Measurements from ENCODE around the gene CNOT9.

The CNOT9 gene

DNA sequence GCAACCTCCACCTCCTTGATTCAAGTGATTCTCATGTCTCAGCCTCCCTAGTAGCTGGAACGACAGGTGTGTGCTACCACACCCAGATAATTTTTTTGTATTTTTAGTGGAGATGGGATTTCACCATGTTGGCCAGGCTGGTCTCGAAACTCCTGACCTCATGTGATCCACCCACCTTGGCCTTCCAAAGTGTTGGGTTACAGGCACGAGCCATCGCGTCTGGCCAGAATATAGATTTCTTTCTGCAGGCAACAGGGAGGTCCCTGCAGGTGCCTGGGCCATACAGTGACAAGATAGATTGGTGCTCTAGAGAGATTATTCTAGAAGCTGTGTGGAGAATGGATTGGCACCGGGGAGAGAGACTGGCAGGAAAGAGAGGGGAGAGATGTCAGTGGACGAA lies 52.4 kb downstream of the CNOT9 start:
- TF ChIP-seq SIN3A (IDR thresholded peaks at IDR 0.05; ENCODE audit: borderline replicate concordance, insufficient read depth, low read length) = no peak
- TF ChIP-seq, protein P1, sequence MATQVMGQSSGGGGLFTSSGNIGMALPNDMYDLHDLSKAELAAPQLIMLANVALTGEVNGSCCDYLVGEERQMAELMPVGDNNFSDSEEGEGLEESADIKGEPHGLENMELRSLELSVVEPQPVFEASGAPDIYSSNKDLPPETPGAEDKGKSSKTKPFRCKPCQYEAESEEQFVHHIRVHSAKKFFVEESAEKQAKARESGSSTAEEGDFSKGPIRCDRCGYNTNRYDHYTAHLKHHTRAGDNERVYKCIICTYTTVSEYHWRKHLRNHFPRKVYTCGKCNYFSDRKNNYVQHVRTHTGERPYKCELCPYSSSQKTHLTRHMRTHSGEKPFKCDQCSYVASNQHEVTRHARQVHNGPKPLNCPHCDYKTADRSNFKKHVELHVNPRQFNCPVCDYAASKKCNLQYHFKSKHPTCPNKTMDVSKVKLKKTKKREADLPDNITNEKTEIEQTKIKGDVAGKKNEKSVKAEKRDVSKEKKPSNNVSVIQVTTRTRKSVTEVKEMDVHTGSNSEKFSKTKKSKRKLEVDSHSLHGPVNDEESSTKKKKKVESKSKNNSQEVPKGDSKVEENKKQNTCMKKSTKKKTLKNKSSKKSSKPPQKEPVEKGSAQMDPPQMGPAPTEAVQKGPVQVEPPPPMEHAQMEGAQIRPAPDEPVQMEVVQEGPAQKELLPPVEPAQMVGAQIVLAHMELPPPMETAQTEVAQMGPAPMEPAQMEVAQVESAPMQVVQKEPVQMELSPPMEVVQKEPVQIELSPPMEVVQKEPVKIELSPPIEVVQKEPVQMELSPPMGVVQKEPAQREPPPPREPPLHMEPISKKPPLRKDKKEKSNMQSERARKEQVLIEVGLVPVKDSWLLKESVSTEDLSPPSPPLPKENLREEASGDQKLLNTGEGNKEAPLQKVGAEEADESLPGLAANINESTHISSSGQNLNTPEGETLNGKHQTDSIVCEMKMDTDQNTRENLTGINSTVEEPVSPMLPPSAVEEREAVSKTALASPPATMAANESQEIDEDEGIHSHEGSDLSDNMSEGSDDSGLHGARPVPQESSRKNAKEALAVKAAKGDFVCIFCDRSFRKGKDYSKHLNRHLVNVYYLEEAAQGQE (IDR thresholded peaks at IDR 0.05; ENCODE audit: insufficient read depth in 1 of 2, low read depth in 2 of 2, low read length in 2 of 2) = no peak
- no peak for TF ChIP-seq FOXP2 (optimal IDR thresholded peaks at IDR 0.05; ENCODE audit: borderline replicate concordance, extremely low read depth, extremely low read length, insufficient read depth)
- no peak for TF ChIP-seq POLR2AphosphoS5 (IDR thresholded peaks at IDR 0.05; ENCODE audit: low read depth, low read length)
- no peak for TF ChIP-seq TAF1 (IDR thresholded peaks at IDR 0.05; ENCODE audit: borderline replicate concordance, insufficient read depth, low read length)

GRCh38 chr2:218622606-218623365 lies 54.1 kb downstream of the CNOT9 start:
- TF ChIP-seq FOXP2 (optimal IDR thresholded peaks at IDR 0.05; ENCODE audit: borderline replicate concordance, extremely low read depth, extremely low read length, insufficient read depth) = no peak
- no peak for TF ChIP-seq POLR2AphosphoS5 (IDR thresholded peaks at IDR 0.05; ENCODE audit: low read depth, low read length)
- no peak for TF ChIP-seq TAF1 (IDR thresholded peaks at IDR 0.05; ENCODE audit: borderline replicate concordance, insufficient read depth, low read length)
- TF ChIP-seq, protein P1 (IDR thresholded peaks at IDR 0.05; ENCODE audit: insufficient read depth in 1 of 2, low read depth in 2 of 2, low read length in 2 of 2) = no peak
- TF ChIP-seq SIN3A (IDR thresholded peaks at IDR 0.05; ENCODE audit: borderline replicate concordance, insufficient read depth, low read length) = no peak

- no peak for TF ChIP-seq SIN3A (IDR thresholded peaks at IDR 0.05; ENCODE audit: borderline replicate concordance, insufficient read depth, low read length)
- TF ChIP-seq TAF1 (IDR thresholded peaks at IDR 0.05; ENCODE audit: borderline replicate concordance, insufficient read depth, low read length) = no peak
These were observed 54.7 kb downstream of the CNOT9 start for GRCh38 chr2:218623366-218623705.

DNA sequence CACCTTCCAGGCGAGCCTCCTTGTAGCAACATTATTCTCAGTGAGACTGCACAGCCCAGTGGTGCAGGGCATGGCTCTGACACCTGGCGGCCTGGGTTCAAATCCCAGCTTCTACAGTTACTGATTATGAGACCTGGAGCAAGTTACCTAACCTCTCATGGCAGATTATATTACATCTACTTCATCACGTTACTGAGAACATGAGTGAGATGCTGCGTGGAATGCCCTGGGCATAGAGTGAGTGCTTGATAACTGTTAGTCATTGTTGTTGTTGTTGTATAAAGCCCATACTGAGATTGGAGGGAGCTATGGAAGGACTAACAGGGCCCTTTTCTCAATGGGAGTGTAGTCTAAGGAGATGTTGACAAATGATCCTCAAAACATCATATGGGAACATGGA lies 57.7 kb downstream of the CNOT9 start:
- no peak for TF ChIP-seq POLR2AphosphoS5 (IDR thresholded peaks at IDR 0.05; ENCODE audit: low read depth, low read length)
- TF ChIP-seq TAF1 (IDR thresholded peaks at IDR 0.05; ENCODE audit: borderline replicate concordance, insufficient read depth, low read length) = no peak

DNA sequence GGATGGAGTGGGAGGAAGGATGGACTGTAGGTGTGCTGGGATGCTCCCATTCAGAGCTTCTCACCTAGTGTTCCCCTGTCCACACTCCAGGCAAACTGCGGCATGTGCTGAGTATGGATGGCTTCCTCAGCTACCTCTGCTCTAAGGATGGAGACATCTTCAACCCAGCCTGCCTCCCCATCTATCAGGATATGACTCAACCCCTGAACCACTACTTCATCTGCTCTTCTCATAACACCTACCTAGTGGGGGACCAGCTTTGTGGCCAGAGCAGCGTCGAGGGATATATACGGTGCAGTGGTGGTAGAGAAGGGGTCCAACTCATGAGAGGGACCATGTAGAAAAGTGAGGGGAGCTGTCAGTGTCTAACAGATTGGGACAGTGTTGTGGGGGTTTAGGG lies 59.3 kb downstream of the CNOT9 start:
- TF ChIP-seq SIN3A (IDR thresholded peaks at IDR 0.05; ENCODE audit: borderline replicate concordance, insufficient read depth, low read length) (no peak), TAF1 (IDR thresholded peaks at IDR 0.05; ENCODE audit: borderline replicate concordance, insufficient read depth, low read length) (no peak), FOXP2 (optimal IDR thresholded peaks at IDR 0.05; ENCODE audit: borderline replicate concordance, extremely low read depth, extremely low read length, insufficient read depth) (no peak), POLR2AphosphoS5 (IDR thresholded peaks at IDR 0.05; ENCODE audit: low read depth, low read length) (no peak)
- TF ChIP-seq, protein P1 (IDR thresholded peaks at IDR 0.05; ENCODE audit: insufficient read depth in 1 of 2, low read depth in 2 of 2, low read length in 2 of 2) = no peak

DNA sequence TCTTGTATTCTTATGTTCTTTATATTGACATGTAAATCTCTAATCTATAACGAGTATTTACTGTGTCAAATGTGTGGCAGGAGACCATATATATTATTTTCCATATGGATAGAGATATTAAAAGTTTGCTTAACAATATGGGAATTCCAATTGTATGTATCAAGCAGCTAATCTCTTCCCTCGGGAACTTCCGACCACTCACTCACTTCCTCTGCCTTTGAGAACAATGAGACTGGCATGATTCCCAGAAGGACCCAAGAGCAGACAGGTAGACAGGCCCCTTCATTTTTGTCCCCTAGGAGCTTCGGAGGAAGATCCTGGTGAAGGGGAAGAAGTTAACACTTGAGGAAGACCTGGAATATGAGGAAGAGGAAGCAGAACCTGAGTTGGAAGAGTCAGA lies 63.2 kb downstream of the CNOT9 start:
- TF ChIP-seq SIN3A (IDR thresholded peaks at IDR 0.05; ENCODE audit: borderline replicate concordance, insufficient read depth, low read length) = no peak
- no peak for TF ChIP-seq FOXP2 (optimal IDR thresholded peaks at IDR 0.05; ENCODE audit: borderline replicate concordance, extremely low read depth, extremely low read length, insufficient read depth)
- TF ChIP-seq, protein P1 (IDR thresholded peaks at IDR 0.05; ENCODE audit: insufficient read depth in 1 of 2, low read depth in 2 of 2, low read length in 2 of 2) = no peak
- TF ChIP-seq TAF1 (IDR thresholded peaks at IDR 0.05; ENCODE audit: borderline replicate concordance, insufficient read depth, low read length) = no peak
- TF ChIP-seq POLR2AphosphoS5 (IDR thresholded peaks at IDR 0.05; ENCODE audit: low read depth, low read length) = no peak
